SK-N-SH (cell line): Measurements from ENCODE around the gene ROBO1.

Experiments used
- CTCF ChIP-seq: fragments of 200-600 bp; sonication (generic); IDR thresholded peaks from 2 replicates; pipeline ENCODE4 v1.6.1; 2017; ENCODE audit warnings: antibody characterized with exemption, mild to moderate bottlenecking, moderate library complexity
- EZH2phosphoT487 ChIP-seq: fragments of 200-600 bp; sonication (generic); IDR thresholded peaks from 2 replicates; pipeline ENCODE4 v1.6.1; 2017; ENCODE audit warnings: low read depth, mixed run types, mild to moderate bottlenecking, antibody characterized with exemption, moderate library complexity, borderline replicate concordance
- FOXM1 ChIP-seq: IDR thresholded peaks from 2 replicates; pipeline ENCODE4 v1.4.0; 2012; ENCODE audit warnings: low read depth, mild to moderate bottlenecking
- JUND ChIP-seq: IDR thresholded peaks from 2 replicates; pipeline ENCODE4 v1.4.0; 2012
- MXI1 ChIP-seq: IDR thresholded peaks from 2 replicates; pipeline ENCODE4 v1.6.1; 2012; ENCODE audit warnings: mild to moderate bottlenecking, low read depth, low read length, improper control_type of control experiment
- REST ChIP-seq: IDR thresholded peaks from 2 replicates; pipeline ENCODE4 v1.6.1; 2012; ENCODE audit warnings: mild to moderate bottlenecking, low read depth, low read length, moderate library complexity
- RFX5 ChIP-seq: IDR thresholded peaks from 2 replicates; pipeline ENCODE4 v1.6.1; 2012; ENCODE audit warnings: mild to moderate bottlenecking, improper control_type of control experiment, low read length
- SIN3A ChIP-seq: IDR thresholded peaks from 2 replicates; pipeline ENCODE4 v1.6.1; 2012; ENCODE audit warnings: low read depth, mild to moderate bottlenecking, low read length, moderate library complexity, borderline replicate concordance
- TAF1 ChIP-seq: IDR thresholded peaks from 2 replicates; pipeline ENCODE4 v1.6.1; 2012; ENCODE audit warnings: low read depth, mild to moderate bottlenecking, low read length, moderate library complexity, borderline replicate concordance
- USF1 ChIP-seq: IDR thresholded peaks from 2 replicates; pipeline ENCODE4 v1.4.0; 2012; ENCODE audit warnings: low read depth, borderline replicate concordance
- USF2 ChIP-seq: fragments of 150-350 bp; IDR thresholded peaks from 2 replicates; pipeline ENCODE4 v1.6.1; 2017; ENCODE audit warnings: antibody characterized with exemption, low read length, low read depth, borderline replicate concordance
- YY1 ChIP-seq: IDR thresholded peaks from 2 replicates; pipeline ENCODE4 v1.4.0; 2012; ENCODE audit warnings: low read depth, mild to moderate bottlenecking

GRCh38 chr3:78788839-78789238 is 979.0 kb downstream of the ROBO1 start:
- TF ChIP-seq CTCF (no peak), YY1 (no peak), FOXM1 (no peak), SIN3A (no peak), TAF1 (no peak), MXI1 (no peak), EZH2phosphoT487 (no peak), RFX5 (no peak), USF1 (no peak), REST (no peak), JUND (no peak), USF2 (no peak)
